Esophagus (tissue), 2 donors: ENCODE measurements around the gene MUC5AC. TPM values are rescaled to one million over a fixed set of nuclear protein-coding genes. Genes with fewer than 3 reads are reported as not detected.
"Not testable (repeated sequence)": the region's sequence is repeated elsewhere in the genome, so short reads cannot be mapped to it uniquely, and the experiment has no call there.

ENCODE experiments used
- H3K27ac ChIP-seq, 2 donors: one replicate each; pipeline ENCODE4 v1.5.1; 2013; ENCODE audit warnings: low read depth in 2 of 2, mild to moderate bottlenecking in 2 of 2, inconsistent platforms in 1 of 2, low read length in 1 of 2, moderate library complexity in 1 of 2
- H3K27me3 ChIP-seq, 2 donors: one replicate each; pipeline ENCODE4 v1.6.1; 2013; ENCODE audit warnings: low read length in 2 of 2, control low read depth in 1 of 2, mild to moderate bottlenecking in 1 of 2; ENCODE audit not compliant: insufficient read depth in 2 of 2, control insufficient read depth in 1 of 2
- H3K36me3 ChIP-seq, 2 donors: one replicate each; pipeline ENCODE4 v1.6.1; 2013; ENCODE audit warnings: low read length in 1 of 2; ENCODE audit not compliant: control insufficient read depth in 2 of 2, insufficient read depth in 2 of 2
- H3K4me1 ChIP-seq, 2 donors: one replicate each; pipeline ENCODE4 v1.6.1; 2013; ENCODE audit warnings: low read length in 1 of 2; ENCODE audit not compliant: control insufficient read depth in 2 of 2, insufficient read depth in 2 of 2
- H3K4me3 ChIP-seq, 2 donors: one replicate each; pipeline ENCODE4 v1.5.1; 2013; ENCODE audit warnings: low read length in 2 of 2, mild to moderate bottlenecking in 2 of 2, low read depth in 1 of 2, moderate library complexity in 1 of 2
- H3K9me3 ChIP-seq, 2 donors: one replicate each; pipeline ENCODE4 v1.6.1; 2013; ENCODE audit warnings: mild to moderate bottlenecking in 2 of 2, low read depth in 1 of 2, low read length in 1 of 2, moderate library complexity in 1 of 2; ENCODE audit not compliant: control insufficient read depth in 2 of 2, insufficient read depth in 1 of 2
- WGBS, 2 donors: extraction: QIAGEN DNeasy Blood & Tissue Kit; methylation state at CpG; one replicate each; pipeline ENCODE4 v1.1.7; 2013; 5-methylcytosine and 5-hydroxymethylcytosine counted together
- polyA plus RNA-seq, 2 donors: library from polyadenylated mRNA; stranded (reverse); fragments of 200-250 nt; gene quantifications; one replicate each; pipeline ENCODE4 v1.2.3, GENCODE V29; 2013
- donor health status: healthy with polysubstance abuse.
- donor health status: Bipolar disorder and iron deficiency.

MUC5AC gene
- polyA plus RNA-seq, 2 donors: 0.01 to 0.08 TPM

DNA sequence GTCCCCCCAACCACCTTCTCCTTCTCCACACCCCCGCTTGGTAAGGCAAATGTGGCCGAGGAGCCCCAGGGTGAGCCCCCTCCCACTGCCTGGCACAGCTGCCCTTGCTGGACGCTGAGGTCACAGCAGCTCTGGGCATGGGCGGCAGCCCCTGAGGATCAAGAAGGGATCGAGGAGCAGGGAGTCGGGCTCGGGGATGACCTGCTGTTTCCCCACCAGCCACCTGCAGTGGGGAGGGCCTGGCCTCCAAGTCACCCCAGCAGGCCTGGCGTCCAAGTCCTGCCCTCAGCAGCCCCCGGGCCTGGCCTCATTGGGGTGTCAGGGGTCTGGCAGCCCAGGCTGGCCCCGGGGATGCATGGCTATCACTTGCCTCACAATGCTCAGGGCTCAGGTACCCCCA is 23.7 kb downstream of the MUC5AC start:
- H3K9me3 ChIP-seq: peaks cover 0 to 9% of the 10 kb centered on the region in 2 donors
- H3K4me1 ChIP-seq: no peaks in the 10 kb centered on the region
- H3K36me3 ChIP-seq: no peaks in the 10 kb centered on the region
- no peak overlapping the region for H3K4me3 ChIP-seq
- H3K27me3 ChIP-seq: no peaks in the 10 kb centered on the region
- 83 to 85% methylated on average over 9 to 10 of the region's 10 CpGs for WGBS, 2 donors
- H3K27ac ChIP-seq: no peak overlapping the region

- peaks cover 0 to 12% of the 10 kb centered on the region in 2 donors for H3K9me3 ChIP-seq
These were observed 24.2 kb downstream of the MUC5AC start for GRCh38 chr11:1181853-1182535.

DNA sequence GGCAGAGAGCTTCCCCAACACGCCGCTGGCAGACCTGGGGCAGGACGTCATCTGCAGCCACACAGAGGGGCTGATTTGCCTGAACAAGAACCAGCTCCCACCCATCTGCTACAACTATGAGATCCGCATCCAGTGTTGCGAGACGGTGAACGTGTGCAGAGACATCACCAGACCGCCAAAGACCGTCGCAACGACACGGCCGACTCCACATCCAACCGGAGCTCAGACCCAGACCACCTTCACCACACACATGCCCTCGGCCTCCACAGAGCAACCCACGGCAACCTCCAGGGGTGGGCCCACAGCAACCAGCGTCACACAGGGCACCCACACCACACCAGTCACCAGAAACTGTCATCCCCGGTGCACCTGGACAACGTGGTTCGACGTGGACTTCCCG is 26.4 kb downstream of the MUC5AC start:
- H3K9me3 ChIP-seq: peaks cover 0 to 20% of the 10 kb centered on the region in 2 donors
- H3K4me3 ChIP-seq, H3K36me3 ChIP-seq, H3K27me3 ChIP-seq, H3K4me1 ChIP-seq, H3K27ac ChIP-seq: not testable (repeated sequence)
- 93 to 94% methylated on average over 14 to 19 of the region's 22 CpGs for WGBS, 2 donors

More at GRCh38 chr11:1181853-1182535, 24.2 kb downstream of the MUC5AC start:
- Histone ChIP-seq H3K4me3 (no peak overlapping the region), H3K36me3 (no peaks in the 10 kb centered on the region), H3K27ac (no peak overlapping the region), H3K27me3 (no peaks in the 10 kb centered on the region), H3K4me1 (no peaks in the 10 kb centered on the region)
- whole genome bisulfite sequencing, 2 donors: 76 to 77% methylated on average over 41 of the region's 41 CpGs

DNA sequence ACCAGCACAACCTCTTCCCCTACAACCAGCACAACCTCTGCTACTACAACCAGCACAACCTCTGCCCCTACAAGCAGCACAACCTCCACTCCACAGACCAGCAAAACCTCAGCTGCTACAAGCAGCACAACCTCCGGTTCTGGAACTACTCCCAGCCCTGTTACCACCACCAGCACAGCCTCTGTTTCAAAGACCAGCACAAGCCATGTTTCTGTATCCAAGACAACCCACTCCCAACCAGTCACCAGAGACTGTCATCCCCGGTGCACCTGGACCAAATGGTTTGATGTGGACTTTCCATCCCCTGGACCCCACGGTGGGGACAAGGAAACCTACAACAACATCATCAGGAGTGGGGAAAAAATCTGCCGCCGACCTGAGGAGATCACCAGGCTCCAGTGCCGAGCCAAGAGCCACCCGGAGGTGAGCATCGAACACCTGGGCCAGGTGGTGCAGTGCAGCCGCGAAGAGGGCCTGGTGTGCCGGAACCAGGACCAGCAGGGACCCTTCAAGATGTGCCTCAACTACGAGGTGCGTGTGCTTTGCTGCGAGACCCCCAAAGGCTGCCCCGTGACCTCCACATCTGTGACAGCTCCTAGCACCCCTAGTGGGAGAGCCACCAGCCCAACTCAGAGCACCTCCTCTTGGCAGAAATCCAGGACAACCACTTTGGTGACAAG is 30.8 kb downstream of the MUC5AC start:
- not testable (repeated sequence) for H3K27ac ChIP-seq, H3K36me3 ChIP-seq, H3K27me3 ChIP-seq, H3K4me1 ChIP-seq, H3K4me3 ChIP-seq
- whole genome bisulfite sequencing, 2 donors: 75 to 82% methylated on average over 14 to 15 of the region's 15 CpGs
- peaks cover 0 to 28% of the 10 kb centered on the region in 2 donors for H3K9me3 ChIP-seq

- WGBS, 2 donors: 73 to 86% methylated on average over 5 to 12 of the region's 12 CpGs
- not testable (repeated sequence) for H3K4me3 ChIP-seq, H3K36me3 ChIP-seq, H3K27me3 ChIP-seq, H3K27ac ChIP-seq, H3K4me1 ChIP-seq
- H3K9me3 ChIP-seq: peaks cover 0 to 28% of the 10 kb centered on the region in 2 donors
These were observed 32.1 kb downstream of the MUC5AC start for GRCh38 chr11:1189816-1190215.

GRCh38 chr11:1191786-1192470 is 34.2 kb downstream of the MUC5AC start:
- not testable (repeated sequence) for H3K27me3 ChIP-seq, H3K4me3 ChIP-seq, H3K4me1 ChIP-seq, H3K27ac ChIP-seq, H3K36me3 ChIP-seq
- peaks cover 0 to 16% of the 10 kb centered on the region in 2 donors for H3K9me3 ChIP-seq
- 84 to 86% methylated on average over 22 of the region's 22 CpGs for WGBS, 2 donors

- H3K27me3 ChIP-seq: no peaks in the 10 kb centered on the region
- H3K9me3 ChIP-seq: peaks cover 0 to 10% of the 10 kb centered on the region in 2 donors
- no peaks in the 10 kb centered on the region for H3K36me3 ChIP-seq
- no peaks in the 10 kb centered on the region for H3K4me1 ChIP-seq
- 84 to 86% methylated on average over 17 of the region's 17 CpGs for WGBS, 2 donors
- no peak overlapping the region for H3K27ac ChIP-seq
- H3K4me3 ChIP-seq: no peak overlapping the region
These were observed 35.1 kb downstream of the MUC5AC start for GRCh38 chr11:1192741-1193325.

- no peaks in the 10 kb centered on the region for H3K4me1 ChIP-seq
- H3K36me3 ChIP-seq: no peaks in the 10 kb centered on the region
- 84 to 88% methylated on average over 43 of the region's 43 CpGs for WGBS, 2 donors
- H3K4me3 ChIP-seq: no peak overlapping the region
- no peak overlapping the region for H3K27ac ChIP-seq
- H3K9me3 ChIP-seq: peaks cover 0 to 10% of the 10 kb centered on the region in 2 donors
- no peaks in the 10 kb centered on the region for H3K27me3 ChIP-seq
These were observed 35.8 kb downstream of the MUC5AC start for GRCh38 chr11:1193326-1194230.
